GM12892 (cell line): ENCODE results near the gene CASS4.

ENCODE experiments used
- POLR2A ChIP-seq: IDR thresholded peaks from 2 replicates; pipeline ENCODE4 v1.6.1; 2011; ENCODE audit warnings: low read depth, low read length, control low read depth
- POLR2AphosphoS5 ChIP-seq: IDR thresholded peaks from 2 replicates; pipeline ENCODE4 v1.6.1; 2011; ENCODE audit warnings: low read depth, low read length, control low read depth
- TAF1 ChIP-seq: IDR thresholded peaks from 2 replicates; pipeline ENCODE4 v1.6.1; 2011; ENCODE audit warnings: low read depth, mild to moderate bottlenecking, control low read depth, low read length, borderline replicate concordance

DNA sequence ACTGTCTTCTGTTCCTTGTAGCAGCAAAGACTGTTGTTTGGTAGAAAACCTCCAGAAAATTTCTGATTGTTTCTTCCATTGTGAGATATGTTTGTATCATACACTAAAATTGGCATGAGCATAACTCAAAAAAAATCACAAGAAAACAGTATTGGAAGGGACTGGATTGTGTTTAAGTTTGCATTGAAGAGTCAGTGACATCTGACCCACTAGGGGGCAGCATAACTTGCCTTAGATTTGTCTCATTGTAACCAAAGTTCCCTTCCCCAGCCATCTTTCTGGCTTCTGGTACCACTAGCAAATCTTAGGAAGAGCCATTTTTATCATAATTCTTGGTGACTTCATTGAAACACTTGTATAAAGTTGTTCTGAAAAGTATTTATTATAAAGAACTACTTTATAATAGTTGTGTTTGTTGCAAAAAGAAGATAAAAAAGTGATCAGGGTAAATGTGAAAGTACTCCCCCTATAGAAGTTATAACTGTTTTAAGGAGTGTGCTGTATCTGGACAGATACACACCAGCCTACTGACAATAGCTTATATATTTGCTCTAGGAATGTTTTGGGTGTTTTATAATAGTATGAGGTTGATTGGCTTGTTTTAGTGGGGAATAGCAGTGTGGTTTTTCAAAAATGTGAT lies 11.9 kb upstream of the CASS4 start:
- TF ChIP-seq POLR2A (no peak), POLR2AphosphoS5 (no peak), TAF1 (no peak)
